ENCODE results near the gene ORC2.

DNA sequence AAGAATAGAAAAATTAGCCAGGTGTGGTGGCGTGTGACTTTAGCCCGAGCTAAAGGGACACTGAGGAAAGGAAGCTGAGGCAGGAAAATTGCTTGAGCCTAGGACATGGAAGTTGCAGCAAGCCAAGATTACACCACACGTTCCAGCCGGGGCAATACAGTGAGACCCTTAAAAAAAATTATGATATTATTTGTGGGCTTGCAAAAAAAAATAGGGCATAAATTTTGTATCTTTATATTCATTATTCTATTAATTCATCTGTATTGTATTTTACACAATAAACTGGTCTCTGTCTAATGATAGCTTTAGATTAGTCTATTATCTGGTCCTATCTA lies 18.1 kb downstream of the ORC2 start:
- TF ChIP-seq, protein P1, sequence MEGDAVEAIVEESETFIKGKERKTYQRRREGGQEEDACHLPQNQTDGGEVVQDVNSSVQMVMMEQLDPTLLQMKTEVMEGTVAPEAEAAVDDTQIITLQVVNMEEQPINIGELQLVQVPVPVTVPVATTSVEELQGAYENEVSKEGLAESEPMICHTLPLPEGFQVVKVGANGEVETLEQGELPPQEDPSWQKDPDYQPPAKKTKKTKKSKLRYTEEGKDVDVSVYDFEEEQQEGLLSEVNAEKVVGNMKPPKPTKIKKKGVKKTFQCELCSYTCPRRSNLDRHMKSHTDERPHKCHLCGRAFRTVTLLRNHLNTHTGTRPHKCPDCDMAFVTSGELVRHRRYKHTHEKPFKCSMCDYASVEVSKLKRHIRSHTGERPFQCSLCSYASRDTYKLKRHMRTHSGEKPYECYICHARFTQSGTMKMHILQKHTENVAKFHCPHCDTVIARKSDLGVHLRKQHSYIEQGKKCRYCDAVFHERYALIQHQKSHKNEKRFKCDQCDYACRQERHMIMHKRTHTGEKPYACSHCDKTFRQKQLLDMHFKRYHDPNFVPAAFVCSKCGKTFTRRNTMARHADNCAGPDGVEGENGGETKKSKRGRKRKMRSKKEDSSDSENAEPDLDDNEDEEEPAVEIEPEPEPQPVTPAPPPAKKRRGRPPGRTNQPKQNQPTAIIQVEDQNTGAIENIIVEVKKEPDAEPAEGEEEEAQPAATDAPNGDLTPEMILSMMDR (IDR thresholded peaks at IDR 0.05) = no peak
- no peak for TF ChIP-seq POLR2A (IDR thresholded peaks at IDR 0.05)
